GM21447 (cell line): ENCODE data around the gene PMEPA1.
A peak's percentile ranks its signal among the peaks of the same experiment; 100 is the strongest.

Experiments used
- ATAC-seq: cut with Tn5 transposase; IDR thresholded peaks from one replicate; pipeline ENCODE4 v1.9.1; 2021; ENCODE audit not compliant: unreplicated experiment

The PMEPA1 gene

GRCh38 chr20:57695012-57695411, 14.8 kb downstream of the PMEPA1 start:
- ATAC-seq = no peak

DNA sequence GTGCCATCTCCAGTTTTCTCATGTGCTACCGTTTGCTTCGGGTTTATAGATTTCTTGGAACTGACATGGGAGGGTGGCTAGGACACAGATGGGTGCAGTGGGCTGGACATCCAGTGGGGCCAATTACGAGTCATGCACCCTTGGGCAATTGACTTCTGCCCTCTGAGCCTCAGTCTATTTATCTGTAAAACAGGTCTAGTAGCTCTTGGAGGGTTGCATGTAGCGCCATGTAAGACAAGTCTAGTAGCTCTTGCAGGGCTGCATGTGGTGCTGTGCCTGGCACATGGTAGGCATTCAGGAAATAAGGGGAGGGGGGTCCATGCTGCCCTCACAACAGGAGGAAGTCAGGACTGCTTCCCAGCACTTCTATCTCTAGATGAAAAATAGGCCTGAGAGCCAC, 15.3 kb downstream of the PMEPA1 start:
- ATAC-seq = no peak

- no peak for ATAC-seq
Measured at GRCh38 chr20:57693670-57694329, 16.0 kb downstream of the PMEPA1 start.

DNA sequence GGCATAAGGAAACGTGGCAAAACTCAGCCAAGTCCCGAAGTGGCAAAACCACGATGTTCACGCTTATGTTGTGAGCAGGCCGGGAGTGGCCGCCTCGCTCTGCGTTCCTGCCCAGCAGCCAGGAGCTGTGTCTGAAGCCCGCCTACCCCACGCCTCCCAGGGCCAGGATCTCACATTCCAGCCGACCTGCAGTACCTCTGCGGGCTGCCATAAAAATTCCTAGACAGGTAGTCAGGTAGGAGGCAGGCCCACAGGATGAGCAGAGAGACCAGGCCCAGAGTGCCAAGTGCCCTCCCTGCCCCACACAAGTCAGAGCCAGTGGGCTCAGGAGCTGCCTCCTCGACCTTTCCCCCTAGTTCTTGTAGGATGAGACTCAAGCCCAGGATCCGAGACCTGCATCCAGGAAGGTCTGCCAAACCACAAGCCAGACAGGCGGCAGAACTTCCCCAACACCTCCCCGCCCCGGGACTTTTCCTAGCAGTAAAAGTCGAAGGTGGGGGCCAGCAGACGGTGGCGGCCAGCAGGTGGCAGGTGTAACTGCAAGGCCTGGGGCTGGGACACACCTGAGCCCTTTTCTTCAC, 16.7 kb downstream of the PMEPA1 start:
- ATAC-seq = no peak

GRCh38 chr20:57692393-57692792, 17.4 kb downstream of the PMEPA1 start:
- no peak for ATAC-seq

- no peak for ATAC-seq
Measured at GRCh38 chr20:57691699-57692098, 18.1 kb downstream of the PMEPA1 start.

DNA sequence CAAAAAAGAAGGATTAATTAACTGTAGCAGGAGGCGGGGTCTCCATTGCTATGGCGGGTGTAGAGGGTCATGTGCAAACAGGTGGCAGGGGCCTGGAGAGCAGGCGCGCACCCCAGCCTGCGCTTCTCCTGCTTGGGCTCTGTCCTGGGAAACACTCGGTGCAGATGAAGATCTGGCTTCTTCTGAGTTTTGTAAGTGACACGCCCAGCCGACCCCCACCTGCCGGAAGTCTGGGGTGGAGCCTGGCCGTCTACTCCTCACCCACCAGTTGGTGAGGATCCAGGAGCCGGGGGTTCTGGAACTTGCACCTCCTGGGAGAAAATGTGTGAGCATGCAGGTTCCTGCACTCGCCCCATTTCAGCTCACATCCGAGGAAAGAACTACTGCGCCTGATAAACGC, 19.3 kb downstream of the PMEPA1 start:
- ATAC-seq = no peak

- ATAC-seq = no peak
Measured at GRCh38 chr20:57689745-57690481, 19.9 kb downstream of the PMEPA1 start.

- no peak for ATAC-seq
Measured at GRCh38 chr20:57688864-57689263, 21.0 kb downstream of the PMEPA1 start.

GRCh38 chr20:57688295-57688694, 21.5 kb downstream of the PMEPA1 start:
- no peak for ATAC-seq

DNA sequence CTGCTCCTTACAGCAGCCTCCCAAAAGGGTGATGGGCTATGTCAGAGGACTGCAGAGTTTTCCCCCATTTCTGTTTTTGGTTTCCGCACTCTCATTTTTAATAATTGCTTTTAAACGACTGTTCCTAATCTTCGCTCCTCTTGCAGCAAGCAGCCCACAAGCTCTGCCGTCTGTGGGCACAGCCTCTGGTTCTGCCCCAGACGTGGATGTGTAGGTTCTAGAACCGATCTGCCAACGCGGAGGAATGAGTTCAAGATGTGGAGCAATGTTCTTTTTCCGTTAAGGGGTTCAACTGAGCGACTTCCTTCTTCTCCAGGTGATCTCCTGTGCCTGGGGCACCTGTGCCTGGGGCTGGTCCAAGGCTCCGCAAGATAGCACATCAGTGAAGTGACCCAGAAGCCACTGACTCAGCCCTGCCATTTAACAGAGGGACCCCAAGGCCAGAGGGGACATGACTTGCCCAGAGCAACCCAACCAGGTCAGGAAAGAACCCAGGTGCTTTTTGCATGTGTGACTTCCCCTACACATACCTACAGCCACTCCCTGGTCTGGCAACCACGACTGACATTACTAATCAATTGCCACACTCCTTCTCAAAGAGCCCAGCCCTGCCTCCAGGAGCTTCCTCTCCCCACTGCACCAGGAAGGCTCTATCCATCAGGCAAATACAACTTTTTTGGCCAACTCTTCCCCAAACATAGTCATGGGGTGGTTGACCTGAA, 22.7 kb downstream of the PMEPA1 start:
- no peak for ATAC-seq

- no peak for ATAC-seq
Measured at GRCh38 chr20:57685146-57685758, 24.6 kb downstream of the PMEPA1 start.

DNA sequence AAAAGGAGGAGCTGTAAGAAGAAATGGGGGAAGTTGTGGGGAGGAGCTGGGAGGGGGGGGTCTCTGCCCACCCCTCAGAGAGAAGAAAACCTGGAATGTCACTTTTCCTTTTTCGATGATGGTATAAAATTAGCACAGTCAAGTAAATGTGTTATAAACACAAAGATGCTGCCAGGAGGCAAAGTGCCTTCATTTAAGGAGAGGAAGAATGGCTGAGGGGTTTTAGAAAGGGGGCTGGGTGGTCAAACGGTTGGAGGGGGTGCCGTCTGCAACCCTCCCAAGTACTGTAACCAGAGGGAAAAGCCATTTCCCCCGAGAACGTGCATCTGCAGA, 25.0 kb downstream of the PMEPA1 start:
- no peak for ATAC-seq

GRCh38 chr20:57683881-57684807, 25.7 kb downstream of the PMEPA1 start:
- no peak for ATAC-seq

GRCh38 chr20:57683287-57683686, 26.5 kb downstream of the PMEPA1 start:
- ATAC-seq = no peak

DNA sequence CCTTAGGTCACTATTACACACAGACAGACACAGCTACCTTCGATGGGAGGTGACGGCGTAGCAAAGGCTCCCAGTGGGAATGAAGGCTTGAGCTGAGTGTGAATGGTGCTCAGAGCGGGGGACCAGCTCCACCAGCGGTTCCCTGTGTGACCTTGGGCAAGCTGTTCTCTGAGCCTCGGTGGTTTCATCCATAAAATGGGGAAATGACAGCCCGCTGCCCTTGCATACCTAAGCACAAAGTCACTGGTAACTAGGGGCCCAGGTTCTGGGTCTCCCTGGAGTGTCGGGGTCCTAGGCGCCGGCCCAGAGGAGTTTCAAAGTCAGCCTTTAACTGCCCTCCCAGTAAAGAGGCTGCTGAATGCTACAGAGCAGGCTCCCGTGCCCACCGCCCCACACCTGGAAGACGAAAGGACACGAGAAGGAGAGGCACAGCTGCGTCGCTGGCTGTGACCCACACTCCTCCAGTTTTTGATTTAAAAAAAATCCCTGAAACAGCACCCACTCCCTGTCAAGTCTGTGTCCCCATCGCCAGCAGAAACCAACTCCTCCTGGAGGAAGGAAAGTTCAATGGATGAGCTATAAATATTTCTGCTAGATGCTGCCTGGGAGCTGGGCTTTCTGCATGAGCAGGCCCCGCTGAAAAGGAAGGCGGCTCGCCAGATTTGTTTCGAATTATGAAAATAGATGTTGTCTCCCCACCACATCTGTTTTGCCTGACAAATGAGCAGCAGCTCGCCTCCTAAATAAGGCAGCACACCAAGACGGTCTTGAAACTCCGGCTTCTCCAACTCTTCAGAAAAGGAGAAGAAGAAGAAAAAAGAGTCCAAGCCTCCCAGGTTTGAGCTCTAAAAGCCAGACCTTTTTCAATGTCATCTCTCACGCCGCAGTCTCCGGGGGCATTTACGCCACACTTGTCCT, 27.4 kb downstream of the PMEPA1 start:
- ATAC-seq = peak; percentile 31

DNA sequence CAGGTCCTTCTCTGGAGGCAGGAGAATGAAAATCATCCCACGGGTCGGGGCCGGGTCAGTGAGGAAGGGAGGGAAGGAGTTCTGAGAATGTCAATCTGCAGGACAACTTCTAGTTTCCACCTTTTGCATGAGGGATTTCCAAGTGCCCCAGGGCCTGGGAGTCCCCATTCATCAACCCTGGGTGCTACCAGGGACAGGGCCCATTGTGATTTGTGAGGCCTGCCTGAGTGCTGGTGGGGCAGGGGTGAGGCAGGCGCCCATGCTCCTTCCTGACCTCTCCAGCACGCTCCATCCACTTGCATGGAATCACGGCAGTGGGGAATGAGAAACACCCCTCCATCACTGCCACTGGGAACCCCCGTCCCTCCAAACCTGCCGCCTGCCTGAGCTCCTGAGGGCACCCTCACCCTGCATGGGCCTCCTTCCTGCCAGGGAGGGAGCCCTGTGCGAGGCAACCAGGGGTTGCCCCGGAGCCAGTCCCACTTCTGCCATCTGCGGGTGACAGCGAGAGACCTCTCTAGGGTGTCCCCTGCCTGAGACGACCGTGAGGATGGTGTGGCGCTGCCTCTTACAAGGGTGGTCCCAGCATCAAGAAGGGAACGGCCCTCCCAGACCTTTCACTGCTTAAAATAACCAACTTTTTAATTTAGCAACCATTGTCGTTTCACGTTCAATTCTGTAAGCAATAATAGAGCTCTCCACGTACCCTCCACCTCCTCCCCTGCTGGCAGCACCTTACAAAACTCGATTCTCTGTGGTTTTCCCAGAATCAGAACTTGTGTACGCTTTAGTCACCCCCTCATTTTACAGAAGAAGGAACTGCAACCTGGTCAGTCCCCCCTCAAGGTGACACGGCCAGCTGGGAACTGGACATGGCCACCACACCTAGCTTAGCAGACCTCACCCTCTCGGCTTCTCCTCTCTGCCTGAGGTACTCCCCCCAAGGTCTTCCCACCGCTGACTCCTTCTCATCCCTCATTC, 28.6 kb downstream of the PMEPA1 start:
- no peak for ATAC-seq

DNA sequence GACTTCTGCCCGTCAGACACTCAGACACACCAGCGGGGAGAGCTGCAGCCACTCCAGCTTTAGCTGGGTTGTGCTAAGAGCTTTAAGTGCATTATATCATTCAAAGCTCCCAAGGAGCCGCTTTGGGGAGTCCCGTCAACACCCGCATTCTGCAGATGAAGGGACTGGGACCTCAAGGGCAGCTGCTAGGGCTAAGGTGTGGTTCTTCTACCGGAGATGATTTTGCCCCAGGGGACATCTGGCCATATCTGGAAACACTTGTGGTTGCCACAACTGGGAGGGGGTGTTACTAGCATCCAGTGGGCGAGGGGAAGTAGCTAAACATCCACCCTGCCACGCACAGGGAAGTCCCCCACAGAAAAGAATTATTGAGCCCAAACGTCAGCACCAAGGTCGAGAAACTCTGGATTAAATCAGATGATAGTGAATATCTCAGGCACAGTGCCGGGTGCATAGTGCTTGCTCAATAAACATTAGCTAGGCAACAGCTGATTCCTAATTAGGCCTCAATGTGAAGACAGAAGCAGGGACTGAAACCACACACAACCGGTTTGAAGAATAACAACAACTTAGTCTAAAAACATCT, 29.6 kb downstream of the PMEPA1 start:
- ATAC-seq = peak; percentile 66
